ENCODE data around the gene PSAPL1.

DNA sequence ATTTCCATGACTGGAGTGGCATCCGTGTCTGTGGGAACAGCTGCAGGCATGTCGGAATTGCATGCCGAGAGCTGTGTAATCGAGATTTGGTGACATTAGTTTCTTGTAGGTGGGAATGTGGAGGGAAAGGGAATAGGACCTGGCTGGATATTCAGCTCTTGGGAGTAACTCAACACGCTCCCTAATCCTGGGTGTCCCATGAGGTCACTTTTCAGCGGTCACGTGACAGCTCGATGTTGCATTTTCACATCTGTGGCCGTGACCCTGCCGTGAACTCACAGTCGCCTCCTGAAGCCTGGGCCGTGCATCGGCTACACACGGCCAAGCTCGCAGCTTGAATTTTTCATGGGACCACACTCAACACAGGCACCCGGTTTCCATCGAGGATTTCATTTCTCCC lies 25.8 kb upstream of the PSAPL1 start:
- no peak for TF ChIP-seq CTCF (IDR thresholded peaks at IDR 0.05)
- TF ChIP-seq POLR2A (IDR thresholded peaks at IDR 0.05), result no peak
- TF ChIP-seq EP300 (IDR thresholded peaks at IDR 0.05), result no peak
